GM18519 (cell line): Measurements from ENCODE around the gene OXGR1.
"Not testable (repeated sequence)": the region's sequence is repeated elsewhere in the genome, so short reads cannot be mapped to it uniquely, and the experiment has no call there.

Source experiments
- ATAC-seq: cut with Tn5 transposase; IDR thresholded peaks from one replicate; pipeline ENCODE4 v1.9.1; 2021; ENCODE audit warnings: mild to moderate bottlenecking, moderate library complexity; ENCODE audit not compliant: unreplicated experiment, low FRiP score

Gene OXGR1

DNA sequence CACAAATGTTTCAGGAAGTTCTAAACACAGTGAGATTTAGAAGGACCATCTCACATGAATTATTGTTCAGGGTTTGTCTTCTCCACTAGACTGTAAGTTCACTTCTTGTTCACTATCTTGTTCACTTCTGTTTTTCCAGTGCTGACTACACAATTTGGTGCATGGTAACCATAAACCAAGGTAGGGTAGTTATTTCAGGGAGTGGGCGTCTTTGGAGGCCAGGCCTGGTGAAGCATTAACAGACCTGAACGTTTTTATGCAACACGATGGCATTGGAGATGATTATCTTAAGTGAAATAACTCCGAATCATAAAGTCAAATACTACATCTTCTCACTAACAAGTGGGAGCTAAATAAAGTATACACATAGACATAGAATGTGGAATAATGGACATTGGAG lies 14.4 kb upstream of the OXGR1 start:
- ATAC-seq: no peak

DNA sequence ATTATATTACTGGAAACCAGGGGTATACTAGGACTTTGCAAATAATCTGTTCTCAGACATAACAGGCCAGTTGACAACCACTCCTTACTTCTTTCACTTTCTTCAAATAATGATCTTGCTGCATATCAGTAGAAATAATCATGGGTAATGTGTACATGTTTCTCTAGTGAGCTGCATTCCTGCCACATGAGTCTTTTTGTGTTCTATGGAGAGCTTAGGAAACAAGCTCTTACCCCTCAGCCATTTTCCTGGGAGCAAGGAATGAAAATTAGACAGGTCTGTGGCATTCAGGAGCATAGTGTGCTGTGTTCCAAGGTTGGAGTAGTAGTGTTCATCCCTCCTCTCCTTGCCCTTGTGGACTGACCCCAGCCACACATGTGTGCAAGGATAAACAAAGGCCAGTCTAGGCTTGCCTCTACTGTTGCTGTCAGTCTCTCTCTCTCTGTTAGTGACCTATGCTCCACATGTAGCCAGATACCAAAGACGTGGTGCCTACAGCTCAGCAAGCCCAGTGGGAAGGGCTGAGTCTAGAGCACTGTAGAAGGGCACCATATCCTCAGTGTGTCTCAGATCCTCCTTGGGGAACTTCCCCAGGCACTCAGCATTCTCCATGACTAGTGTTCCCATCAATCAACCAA lies 11.5 kb upstream of the OXGR1 start:
- ATAC-seq: no peak

DNA sequence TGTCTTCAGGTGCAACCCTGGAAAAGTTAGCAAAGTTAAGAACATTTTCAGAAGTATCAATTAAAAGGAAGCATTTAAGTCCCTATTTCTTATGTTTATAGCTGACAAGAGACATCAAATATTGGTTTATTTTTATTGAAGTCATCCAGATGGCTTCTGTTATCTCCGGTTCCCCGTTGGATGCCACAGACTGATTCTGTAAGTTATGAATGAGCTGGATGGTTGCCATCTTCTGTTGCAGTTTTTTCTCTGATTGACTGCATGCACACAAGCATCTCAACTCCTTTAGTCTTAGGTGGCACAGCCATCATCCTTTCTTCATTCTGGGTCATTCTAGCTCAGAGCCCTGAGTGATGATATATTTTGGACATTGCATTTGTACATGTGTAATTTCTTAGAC lies 10.6 kb upstream of the OXGR1 start:
- no peak for ATAC-seq

DNA sequence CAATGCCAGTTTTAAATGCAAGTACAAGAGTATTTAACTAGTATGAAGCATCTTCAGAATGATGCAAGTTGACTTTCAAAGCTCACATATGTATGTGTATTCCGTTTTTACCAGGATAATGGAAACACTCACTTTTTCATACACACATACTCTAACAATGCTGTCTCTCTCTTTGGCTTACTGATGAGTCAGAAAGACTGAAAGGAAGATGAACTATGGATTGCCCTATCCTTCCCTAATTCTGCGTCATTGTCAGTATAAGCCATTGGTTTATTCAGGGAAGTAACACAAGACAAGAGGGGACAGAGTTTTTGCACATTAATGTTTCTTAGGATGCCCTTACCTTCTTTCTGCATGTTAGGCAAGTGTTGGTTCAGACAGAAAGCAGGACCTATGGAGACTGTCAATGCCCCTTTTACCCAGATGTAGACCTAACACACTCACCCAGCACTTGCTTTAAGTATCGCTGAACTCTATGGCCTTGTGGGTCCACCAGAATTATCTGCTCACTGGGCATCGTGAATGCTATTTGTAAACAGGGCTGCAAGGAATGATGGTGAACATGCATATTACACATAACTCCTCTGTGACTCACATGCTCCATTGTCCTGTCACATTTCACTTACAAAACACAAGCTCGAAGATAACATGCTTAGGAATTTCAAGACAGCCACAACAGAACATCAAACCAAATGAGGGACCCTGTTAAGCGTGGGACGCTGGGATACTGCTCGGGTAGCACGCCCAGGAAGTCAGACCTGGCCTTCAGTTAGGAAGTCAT lies 10.0 kb upstream of the OXGR1 start:
- no peak for ATAC-seq

DNA sequence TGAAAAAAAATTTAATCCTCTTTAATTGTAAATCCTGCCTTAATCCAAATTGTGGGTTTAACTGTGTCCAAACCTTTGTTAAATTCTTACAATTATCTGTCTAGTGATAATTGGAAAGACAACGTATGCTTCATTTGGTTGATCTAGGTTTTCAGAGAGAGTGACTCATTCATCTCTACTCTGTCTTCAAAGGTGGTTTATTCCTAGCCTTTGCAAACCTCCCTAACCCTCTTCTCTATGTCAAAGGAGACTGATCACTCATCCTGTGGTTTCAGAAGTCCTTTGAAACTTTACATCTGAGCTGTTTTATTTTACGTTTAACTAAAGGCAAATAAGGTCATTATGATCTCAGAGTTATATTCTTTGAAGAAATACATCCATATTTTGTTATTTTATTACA lies 8.8 kb upstream of the OXGR1 start:
- no peak for ATAC-seq

DNA sequence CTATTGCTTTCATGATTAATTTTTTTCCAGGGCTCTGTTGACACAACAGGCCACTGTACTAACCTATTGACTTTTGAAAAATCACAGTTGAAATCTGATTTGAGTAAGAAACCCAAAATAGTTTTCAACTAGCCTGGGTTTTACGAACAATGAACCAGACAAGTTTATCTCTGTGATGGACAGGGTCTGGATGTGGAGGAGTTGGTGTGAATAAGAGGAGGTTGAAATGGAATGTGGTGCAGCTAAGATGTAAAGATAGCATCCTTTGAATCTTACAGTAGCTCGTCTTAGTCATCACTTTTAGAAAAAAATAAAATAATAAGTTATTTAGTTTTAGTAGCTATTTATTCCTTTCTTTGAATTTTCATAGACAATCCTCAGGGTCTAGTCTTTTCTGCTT lies 8.3 kb upstream of the OXGR1 start:
- ATAC-seq: no peak

DNA sequence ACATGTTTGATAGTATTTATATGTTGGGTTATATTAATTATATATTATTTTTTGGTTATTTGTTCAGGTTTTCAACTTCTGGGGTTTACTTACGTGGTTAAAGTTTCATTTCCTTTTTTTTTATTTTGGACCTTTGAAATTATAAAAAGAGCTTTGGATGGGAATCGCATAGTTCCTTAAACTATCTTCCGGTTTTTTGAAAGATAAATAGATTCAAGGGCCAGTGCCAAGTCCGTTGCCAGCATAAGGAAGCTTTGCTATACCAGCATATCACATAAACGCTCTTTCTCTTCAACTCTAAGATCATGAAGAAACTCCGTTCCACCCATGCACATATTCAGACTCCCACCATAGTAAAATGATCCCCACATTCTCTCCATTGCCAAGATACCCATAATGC lies 7.4 kb upstream of the OXGR1 start:
- ATAC-seq: no peak

DNA sequence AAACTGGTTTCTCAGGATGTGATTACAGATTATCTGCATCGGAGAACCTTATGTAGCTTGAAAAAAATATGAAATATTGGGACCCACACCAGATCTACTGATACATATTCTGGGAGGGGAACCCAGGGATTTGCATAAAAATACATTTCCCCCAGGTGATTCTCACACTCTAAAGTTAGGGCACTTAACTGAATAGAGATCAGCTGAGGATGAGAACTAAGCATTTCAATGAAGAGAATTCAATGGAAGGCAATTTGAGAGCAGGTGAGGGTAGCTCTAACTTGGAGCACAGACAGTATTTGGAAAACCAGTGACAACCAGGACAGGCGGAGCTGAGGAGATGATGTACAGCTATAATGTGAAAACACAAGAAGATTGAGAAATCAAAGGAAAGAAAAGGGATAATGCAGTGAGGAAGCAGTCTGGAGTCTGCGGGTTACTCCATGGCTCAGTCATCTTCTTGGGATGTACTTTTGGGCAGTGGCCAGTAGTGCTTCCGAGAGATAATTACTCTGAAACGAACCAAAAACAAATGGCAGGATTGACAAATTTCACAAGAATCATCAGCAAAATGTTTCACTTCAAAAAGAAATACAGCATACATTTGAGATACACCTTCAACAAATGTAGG lies 6.1 kb upstream of the OXGR1 start:
- ATAC-seq: no peak

DNA sequence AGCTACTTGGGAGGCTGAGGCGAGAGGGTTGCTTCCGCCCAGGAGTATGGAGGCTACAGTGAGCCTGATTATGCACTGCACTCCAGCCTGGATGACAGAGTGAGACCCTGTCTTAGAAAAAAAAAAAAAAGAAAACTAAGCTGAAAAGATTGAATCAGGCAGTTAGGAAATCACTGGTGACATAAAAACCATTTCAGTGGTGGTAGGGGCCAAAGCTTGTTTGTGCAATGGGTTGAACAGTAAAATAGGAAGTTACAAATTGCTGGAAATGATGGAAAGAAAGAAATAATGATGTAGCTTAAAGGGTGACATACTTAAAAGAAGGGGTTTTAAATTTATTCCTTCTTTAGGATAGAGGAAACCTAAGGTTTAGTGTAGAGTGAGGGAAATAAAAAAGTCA lies 4.8 kb upstream of the OXGR1 start:
- ATAC-seq: no peak

DNA sequence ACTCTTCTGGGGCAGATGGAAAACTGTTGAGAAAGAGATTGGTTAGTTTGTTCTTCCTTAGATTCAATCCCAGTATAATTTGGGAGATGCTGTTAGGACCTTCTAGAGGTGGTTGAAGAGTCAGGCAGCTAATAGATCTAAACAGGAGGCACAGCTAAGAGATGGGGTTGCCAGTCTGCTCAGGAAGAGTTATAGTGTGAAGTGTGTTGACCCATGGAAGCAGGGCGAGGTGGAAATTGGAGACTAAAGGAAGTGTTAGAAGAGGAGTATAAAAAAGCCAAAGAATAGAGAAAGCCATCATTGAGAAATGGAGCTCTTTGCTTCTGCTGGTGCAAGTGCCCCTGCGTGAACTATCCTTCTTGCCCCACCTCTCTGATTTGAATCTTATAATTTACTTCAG lies 3.8 kb upstream of the OXGR1 start:
- no peak for ATAC-seq

DNA sequence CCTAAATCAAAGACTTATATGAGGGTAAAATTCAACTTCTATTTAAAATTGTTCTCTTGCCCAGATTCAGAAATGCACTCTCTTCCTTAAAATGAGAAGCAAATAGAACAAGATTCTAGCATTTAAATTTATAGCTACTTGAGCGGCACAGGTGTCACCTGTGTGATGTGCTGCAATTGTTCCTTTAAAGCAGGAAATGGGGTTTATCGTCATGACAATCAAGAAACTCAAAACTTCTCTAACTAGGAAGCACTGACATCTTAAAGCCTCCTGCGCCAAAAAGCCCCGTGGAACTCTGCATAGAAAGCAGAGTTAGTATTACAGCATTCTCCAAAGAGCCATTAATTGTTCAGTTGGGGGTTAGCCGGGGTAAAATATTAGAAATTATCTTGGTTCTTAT lies 2.6 kb upstream of the OXGR1 start:
- ATAC-seq: no peak

DNA sequence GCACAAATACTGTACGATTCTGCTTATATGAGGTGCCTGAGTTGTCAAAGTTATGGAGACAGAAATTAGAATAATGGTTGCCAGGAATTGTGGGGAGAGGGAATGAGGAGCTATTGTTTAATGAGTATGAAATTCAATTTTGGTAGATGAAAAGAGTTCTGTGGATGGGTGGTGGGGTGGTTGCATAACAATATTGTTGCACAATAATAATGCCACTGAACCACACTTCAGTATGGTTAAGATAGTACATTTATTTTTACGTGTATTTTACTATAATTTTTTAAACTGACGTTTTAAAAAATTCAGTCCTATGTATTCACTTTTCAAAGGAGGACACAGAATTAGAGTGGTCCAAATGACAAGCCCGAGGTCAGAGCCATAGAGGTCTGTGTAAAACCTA lies 1.8 kb upstream of the OXGR1 start:
- ATAC-seq: no peak

DNA sequence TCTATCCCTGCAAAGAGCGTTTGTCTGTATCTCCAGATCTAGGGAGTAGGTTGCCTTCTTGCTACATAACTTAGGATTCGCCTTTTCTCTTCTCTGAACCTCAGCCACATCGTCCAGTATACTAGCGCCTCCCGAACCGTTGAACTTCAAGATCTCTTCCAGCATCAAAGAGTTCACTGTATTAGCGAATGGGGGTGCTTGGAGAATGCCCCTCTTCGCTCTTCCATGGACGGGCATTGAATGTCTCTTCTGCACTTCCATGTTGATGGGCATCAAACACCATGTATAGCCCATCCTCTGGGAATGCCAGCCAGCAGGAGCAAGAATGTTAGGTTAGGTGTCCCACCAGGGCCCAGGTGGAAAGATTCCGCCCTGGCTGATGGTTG lies 575 bp upstream of the OXGR1 start:
- no peak for ATAC-seq

DNA sequence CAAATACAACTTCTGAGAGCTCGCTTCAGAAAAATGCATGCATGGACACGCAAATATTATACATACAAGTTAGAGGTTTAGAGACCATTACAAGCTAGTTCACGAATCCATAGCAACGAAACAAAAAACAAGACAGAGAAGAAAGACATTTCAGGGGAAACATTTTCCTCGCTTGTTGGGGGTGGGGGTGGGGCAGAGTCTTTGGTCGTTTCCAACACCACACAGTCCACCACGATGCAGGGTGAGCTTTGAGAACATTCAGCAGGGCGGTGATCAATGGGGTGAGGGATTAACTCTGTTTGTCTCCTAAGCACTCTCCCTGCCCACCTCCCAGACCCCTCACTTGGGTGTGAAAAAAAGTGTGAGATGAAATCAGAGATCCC lies 651 bp downstream of the OXGR1 start:
- no peak for ATAC-seq

DNA sequence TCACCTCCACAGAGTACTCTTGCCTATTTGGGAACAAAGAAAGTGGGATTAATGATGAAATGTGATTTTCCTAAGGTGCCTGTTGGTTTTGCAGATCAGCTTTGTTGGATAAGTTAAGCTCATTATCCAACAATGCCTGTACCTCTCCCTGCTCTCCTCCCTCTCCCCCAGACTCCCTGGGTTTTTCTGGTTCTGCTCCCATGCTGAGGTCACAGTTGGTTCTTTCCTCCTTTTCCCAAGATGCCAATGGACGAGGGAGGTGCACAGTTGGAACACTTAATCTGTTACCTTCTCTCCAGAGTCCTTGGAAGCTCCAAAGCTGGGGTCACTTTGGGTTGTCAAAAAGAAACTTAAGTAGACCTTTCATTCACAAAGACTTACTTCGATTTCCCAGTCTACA lies 1.6 kb downstream of the OXGR1 start:
- ATAC-seq: no peak

DNA sequence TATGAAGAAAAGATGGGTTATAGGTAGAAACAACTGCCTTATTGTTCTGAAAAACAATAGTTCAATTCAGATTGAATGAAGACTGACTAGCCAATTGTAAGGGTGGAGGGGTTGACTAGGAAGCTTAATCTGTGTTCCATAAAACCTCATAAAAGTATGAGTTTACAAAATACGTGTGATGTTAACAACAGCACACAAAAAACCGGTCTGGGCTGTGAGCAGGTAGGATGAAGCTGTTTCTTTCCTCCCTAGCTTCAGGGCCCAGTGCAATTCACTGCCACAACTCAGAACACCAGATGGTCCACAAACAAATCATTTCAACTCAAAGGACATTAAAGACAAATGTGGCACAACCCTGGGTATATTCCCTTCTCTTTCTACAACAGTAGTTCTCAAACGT lies 3.2 kb downstream of the OXGR1 start:
- no peak for ATAC-seq

DNA sequence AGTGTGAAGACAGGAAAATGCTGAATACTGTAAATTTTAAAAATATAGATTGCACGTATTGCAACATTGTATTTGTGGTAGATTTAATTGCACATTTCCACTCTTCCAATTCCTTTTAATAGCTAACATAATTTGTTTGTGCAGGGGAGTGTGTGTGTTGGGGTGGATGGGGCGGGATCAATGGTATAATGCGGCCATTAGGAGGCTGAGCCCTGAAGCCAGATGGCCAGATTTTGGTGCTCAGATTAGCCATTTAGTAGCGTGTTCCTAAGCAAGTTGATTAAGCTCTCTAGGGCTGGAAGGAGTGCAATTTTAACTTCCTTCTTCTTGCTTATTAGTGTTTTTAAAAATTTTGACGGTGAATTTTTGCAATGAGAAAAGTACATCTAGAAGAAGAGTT lies 5.8 kb downstream of the OXGR1 start:
- ATAC-seq: no peak

DNA sequence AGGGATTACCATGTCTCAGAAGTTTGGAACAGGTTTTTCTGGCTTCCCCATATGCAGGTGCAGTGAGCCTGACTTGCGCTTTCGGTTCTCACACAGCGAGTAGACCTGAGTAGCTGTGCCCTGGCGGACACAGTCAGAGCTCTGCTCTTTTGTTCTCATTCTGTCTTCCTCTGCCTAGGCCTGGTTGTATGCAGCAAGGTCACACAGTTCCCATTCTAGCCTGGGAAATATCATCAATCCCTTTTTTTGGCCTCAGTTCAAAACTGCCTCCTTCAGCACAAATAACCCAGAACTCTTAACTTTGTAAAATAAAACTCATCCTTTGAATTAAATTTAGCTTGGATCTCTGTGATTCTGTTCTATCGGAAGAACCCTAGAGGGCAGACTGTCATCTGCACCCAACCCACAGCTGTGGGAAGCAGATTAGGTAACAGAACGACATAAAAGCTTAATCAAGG lies 10.2 kb downstream of the OXGR1 start:
- ATAC-seq: no peak

DNA sequence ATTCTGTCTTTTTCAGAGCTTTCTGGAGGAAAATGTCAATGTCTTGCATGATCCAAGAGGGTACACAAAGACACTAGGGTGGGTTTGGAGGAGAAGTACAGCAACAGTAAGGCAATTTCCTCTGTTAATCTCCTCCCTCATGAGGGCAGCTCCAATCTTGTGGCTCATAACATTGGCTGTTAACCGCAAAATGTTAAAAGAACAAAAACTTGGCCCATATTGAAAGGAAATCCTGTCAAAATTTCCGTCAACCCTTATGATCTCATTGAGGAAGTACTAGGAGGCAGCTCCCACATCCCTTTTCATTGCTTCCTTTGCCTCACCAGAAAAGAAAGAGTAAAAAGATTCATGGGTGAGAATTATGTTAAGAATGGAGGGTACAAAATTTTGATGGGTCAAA lies 11.6 kb downstream of the OXGR1 start:
- no peak for ATAC-seq

DNA sequence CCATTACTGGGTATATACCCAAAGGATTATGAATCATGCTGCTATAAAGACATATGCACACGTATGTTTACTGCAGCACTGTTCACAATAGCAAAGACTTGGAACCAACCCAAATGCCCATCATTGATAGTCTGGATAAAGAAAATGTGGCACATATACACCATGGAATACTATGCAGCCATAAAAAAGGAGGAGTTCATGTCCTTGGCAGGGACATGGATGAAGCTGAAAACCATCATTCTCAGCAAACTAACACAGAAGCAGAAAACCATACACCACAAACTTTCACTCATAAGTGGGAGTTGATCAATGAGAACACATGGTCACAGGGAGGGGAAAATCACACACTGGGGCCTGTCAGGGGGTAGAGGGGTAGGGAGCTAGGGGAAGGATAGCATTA lies 14.4 kb downstream of the OXGR1 start:
- ATAC-seq: not testable (repeated sequence)

DNA sequence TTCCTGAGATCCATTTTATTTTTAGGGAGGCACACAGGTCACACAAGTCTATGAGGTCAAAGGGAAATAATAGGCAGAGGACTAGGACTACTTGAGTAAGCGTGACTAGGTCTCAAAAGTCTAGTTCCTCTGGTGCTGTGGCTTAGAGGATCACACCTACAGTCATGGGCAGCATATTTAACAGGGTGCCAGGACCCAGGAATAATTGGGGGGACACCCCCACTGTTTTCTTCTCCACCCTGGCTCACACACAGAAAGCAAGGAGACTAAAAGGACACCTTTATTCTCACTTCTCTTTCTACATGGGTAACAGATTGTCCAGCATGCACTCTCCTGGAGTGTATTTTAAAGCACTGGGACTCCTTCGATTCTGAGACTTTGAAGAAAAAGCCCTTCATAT lies 26.2 kb downstream of the OXGR1 start:
- no peak for ATAC-seq

DNA sequence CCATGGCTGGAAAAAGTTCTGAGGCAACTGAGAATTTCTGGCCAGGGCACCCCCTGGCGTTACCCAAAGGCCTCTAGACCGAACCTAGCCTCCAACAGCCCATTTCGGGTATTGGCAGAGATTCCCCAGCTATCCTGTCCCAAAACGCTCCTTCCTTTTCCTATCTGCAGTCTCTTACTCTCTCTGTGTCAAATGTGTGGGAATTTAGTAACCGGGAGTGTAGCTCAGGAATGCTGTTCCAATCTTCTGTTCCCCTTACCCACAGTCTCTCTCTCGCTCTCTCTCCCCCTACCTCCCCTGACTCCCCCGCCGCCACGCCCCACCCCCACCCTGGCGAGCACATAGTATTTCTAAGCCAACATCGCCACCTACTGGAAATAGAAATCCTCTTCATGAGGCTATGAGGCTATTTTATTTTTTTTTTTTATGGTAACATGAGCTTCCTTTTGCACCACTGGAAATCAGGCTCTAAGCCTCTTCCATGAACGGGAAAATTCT lies 27.0 kb downstream of the OXGR1 start:
- ATAC-seq: no peak
